HG03066 (cell line): ENCODE data around the gene EHF.
A peak's percentile ranks its signal among the peaks of the same experiment; 100 is the strongest.

Source experiments
- ATAC-seq: cut with Tn5 transposase; IDR thresholded peaks from one replicate; pipeline ENCODE4 v1.9.1; 2021; ENCODE audit warnings: low read depth; ENCODE audit not compliant: unreplicated experiment

Gene EHF

GRCh38 chr11:34601609-34602008 is 19.3 kb upstream of the EHF start:
- no peak for ATAC-seq

- ATAC-seq, result no peak
These were observed 18.6 kb upstream of the EHF start for GRCh38 chr11:34602245-34602644.

- no peak for ATAC-seq
These were observed 17.5 kb upstream of the EHF start for GRCh38 chr11:34603129-34604001.

- ATAC-seq, result no peak
These were observed 16.7 kb upstream of the EHF start for GRCh38 chr11:34604145-34604544.

- ATAC-seq, result no peak
These were observed 16.0 kb upstream of the EHF start for GRCh38 chr11:34604911-34605310.

GRCh38 chr11:34605481-34606325 is 15.2 kb upstream of the EHF start:
- no peak for ATAC-seq

GRCh38 chr11:34606326-34607120 is 14.4 kb upstream of the EHF start:
- ATAC-seq, result no peak

GRCh38 chr11:34609187-34609751 is 11.6 kb upstream of the EHF start:
- no peak for ATAC-seq

- ATAC-seq, result no peak
These were observed 11.0 kb upstream of the EHF start for GRCh38 chr11:34609850-34610249.

GRCh38 chr11:34610324-34611041 is 10.4 kb upstream of the EHF start:
- ATAC-seq, result no peak

- ATAC-seq, result no peak
These were observed 7.9 kb upstream of the EHF start for GRCh38 chr11:34613015-34613414.

- peak; percentile 89 for ATAC-seq
These were observed 7.3 kb upstream of the EHF start for GRCh38 chr11:34613552-34614056.

- ATAC-seq, result no peak
These were observed 6.4 kb upstream of the EHF start for GRCh38 chr11:34614344-34615104.

- no peak for ATAC-seq
These were observed 4.8 kb upstream of the EHF start for GRCh38 chr11:34616086-34616485.

- no peak for ATAC-seq
These were observed 3.9 kb upstream of the EHF start for GRCh38 chr11:34616830-34617504.

GRCh38 chr11:34618406-34618805 is 2.5 kb upstream of the EHF start:
- ATAC-seq, result no peak

- ATAC-seq, result no peak
These were observed 1.8 kb upstream of the EHF start for GRCh38 chr11:34619062-34619516.

- ATAC-seq, result no peak
These were observed 691 bp upstream of the EHF start for GRCh38 chr11:34620202-34620601.
